Tibial nerve (tissue), 4 donors: ENCODE results near the gene CCDC50. TPM values are rescaled to one million over a fixed set of nuclear protein-coding genes. Genes with fewer than 3 reads are reported as not detected.

ENCODE experiments used
- DNase-seq, 2 donors: peaks; one replicate each; pipeline ENCODE4 v3.0.0-alpha.2; 2019; ENCODE audit warnings: low spot score in 2 of 2
- H3K27ac ChIP-seq, 4 donors: fragments of 200-600 bp; sonication (generic) in 3 of 4; one replicate each; pipeline ENCODE4 v1.5.1; 2017 to 2019; ENCODE audit warnings: mild to moderate bottlenecking in 1 of 4
- H3K27me3 ChIP-seq, 2 donors: fragments of 200-600 bp; sonication (generic) in 1 of 2; one replicate each; pipeline versions ENCODE4 v1.5.1 to v1.6.0; 2017 to 2019
- H3K36me3 ChIP-seq, 3 donors: fragments of 200-600 bp; sonication (generic); one replicate each; pipeline ENCODE4 v1.5.1; 2018 to 2019
- H3K4me1 ChIP-seq, 4 donors: fragments of 200-600 bp; sonication (generic) in 3 of 4; one replicate each; pipeline ENCODE4 v1.5.1; 2017 to 2019
- H3K4me3 ChIP-seq, 4 donors: fragments of 200-600 bp; sonication (generic) in 3 of 4; one replicate each; pipeline ENCODE4 v1.5.1; 2017 to 2019; ENCODE audit warnings: mild to moderate bottlenecking in 1 of 4, moderate library complexity in 1 of 4
- H3K9me3 ChIP-seq, 4 donors: fragments of 200-600 bp; sonication (generic) in 3 of 4; one replicate each; pipeline ENCODE4 v1.5.1; 2017 to 2019
- EP300 ChIP-seq, 2 donors: sonication (generic); formaldehyde crosslinking; IDR thresholded peaks; one replicate each; pipeline ENCODE4 v1.6.1; 2017; ENCODE audit warnings: antibody characterized with exemption in 2 of 2, mild to moderate bottlenecking in 1 of 2
- POLR2A ChIP-seq, 2 donors: fragments of 450-650 bp; IDR thresholded peaks; one replicate each; pipeline ENCODE4 v1.6.1; 2017; ENCODE audit warnings: antibody characterized with exemption in 2 of 2, mild to moderate bottlenecking in 2 of 2, moderate library complexity in 2 of 2
- WGBS, 2 donors: methylation state at CpG; one replicate each; pipeline ENCODE4 v1.1.5; 2018; 5-methylcytosine and 5-hydroxymethylcytosine counted together
- total RNA-seq, 4 donors: library from RNA; depleted of rRNA; stranded (reverse); fragments of >200 nt; gene quantifications; one replicate each; pipeline ENCODE4 v1.1.0, GENCODE V29; 2016
- TF ChIP-seq, protein P1 (sequence below), 5 experiments: fragments of 200-600 bp in 3 of 5; fragments of 450-650 bp in 2 of 5; sonication (generic) in 3 of 5; IDR thresholded peaks; one replicate each; pipeline ENCODE4 v1.5.1; 2016 to 2019; ENCODE audit warnings: antibody characterized with exemption in 5 of 5, mild to moderate bottlenecking in 3 of 5, moderate library complexity in 2 of 5

CCDC50 gene
- total RNA-seq, 4 donors from 2014 or later, result 83.5 to 99.6 (median 94.2) TPM

DNA sequence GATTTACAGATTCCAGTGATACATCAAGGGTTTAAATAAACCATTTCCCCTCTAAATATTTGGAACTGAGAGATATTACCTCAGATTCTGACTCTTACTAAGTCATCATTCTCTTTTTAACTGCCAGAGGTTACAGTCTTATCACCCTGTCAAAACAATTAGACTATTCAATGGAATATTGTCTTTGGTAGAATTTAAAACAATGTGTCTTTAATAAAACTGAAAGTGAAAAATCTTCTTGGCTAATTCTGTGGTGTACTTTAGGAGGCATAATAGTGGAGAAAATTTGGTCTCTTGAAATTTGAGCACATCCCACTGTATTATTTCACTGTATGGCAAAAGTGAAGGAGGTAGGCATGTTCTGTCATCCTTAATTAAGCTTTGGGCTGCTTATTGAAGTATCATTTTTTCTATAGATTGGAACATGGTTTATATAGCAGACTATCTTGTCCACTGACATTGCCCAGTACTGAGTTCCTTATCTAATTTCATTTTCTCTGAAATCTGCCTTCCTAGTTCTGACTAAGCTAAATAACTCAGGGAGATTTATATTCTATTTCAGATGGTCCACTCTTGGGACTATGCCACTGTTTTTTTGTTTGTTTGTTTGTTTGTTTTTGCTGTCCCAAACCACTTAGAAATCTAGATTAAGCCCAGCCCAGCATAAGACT lies 49.1 kb downstream of the CCDC50 start:
- peak overlapping the region in 2 of 4 donors; percentile 8 to 66 for H3K27ac ChIP-seq
- TF ChIP-seq, protein P1, sequence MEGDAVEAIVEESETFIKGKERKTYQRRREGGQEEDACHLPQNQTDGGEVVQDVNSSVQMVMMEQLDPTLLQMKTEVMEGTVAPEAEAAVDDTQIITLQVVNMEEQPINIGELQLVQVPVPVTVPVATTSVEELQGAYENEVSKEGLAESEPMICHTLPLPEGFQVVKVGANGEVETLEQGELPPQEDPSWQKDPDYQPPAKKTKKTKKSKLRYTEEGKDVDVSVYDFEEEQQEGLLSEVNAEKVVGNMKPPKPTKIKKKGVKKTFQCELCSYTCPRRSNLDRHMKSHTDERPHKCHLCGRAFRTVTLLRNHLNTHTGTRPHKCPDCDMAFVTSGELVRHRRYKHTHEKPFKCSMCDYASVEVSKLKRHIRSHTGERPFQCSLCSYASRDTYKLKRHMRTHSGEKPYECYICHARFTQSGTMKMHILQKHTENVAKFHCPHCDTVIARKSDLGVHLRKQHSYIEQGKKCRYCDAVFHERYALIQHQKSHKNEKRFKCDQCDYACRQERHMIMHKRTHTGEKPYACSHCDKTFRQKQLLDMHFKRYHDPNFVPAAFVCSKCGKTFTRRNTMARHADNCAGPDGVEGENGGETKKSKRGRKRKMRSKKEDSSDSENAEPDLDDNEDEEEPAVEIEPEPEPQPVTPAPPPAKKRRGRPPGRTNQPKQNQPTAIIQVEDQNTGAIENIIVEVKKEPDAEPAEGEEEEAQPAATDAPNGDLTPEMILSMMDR (IDR thresholded peaks at IDR 0.05), result no peak
- TF ChIP-seq POLR2A (IDR thresholded peaks at IDR 0.05), result no peak
- no peak for TF ChIP-seq EP300 (IDR thresholded peaks at IDR 0.05)
- H3K27me3 ChIP-seq, result no peaks in the 10 kb centered on the region
- no peaks in the 10 kb centered on the region for H3K9me3 ChIP-seq
- no peak overlapping the region for H3K4me3 ChIP-seq
- H3K4me1 ChIP-seq, result peaks cover 0 to 56% (median 24%) of the 10 kb centered on the region in 4 donors
- no peak for DNase-seq
- peaks cover 0 to 46% (median 8%) of the 10 kb centered on the region in 3 donors for H3K36me3 ChIP-seq

DNA sequence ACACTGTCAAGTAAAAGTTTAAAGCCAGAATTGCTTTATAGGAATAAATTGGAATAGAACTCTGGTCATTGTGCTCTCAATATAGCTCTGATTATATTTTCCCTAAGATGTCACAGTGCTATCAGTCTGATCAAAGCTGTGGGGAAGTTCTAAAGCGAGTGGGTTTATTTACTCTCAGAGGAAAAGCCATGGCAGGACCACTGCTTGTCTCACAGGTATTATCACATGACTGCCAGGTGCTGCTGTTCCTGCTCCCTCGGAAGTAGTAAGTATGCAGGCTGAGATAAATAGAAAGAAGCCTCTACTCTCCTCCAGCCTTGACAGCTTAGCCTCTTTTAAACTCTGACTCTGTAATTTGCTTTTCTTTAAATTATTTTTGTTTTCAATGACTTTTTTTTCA lies 50.3 kb downstream of the CCDC50 start:
- peaks cover 0 to 48% (median 24%) of the 10 kb centered on the region in 4 donors for H3K4me1 ChIP-seq
- DNase-seq, result no peak
- no peaks in the 10 kb centered on the region for H3K9me3 ChIP-seq
- WGBS, 2 donors, result 77 to 91% methylated on average over 2 of the region's 2 CpGs
- H3K4me3 ChIP-seq, result no peak overlapping the region
- H3K36me3 ChIP-seq, result peaks cover 0 to 49% (median 8%) of the 10 kb centered on the region in 3 donors
- H3K27me3 ChIP-seq, result no peaks in the 10 kb centered on the region
- no peak overlapping the region for H3K27ac ChIP-seq
- TF ChIP-seq POLR2A (IDR thresholded peaks at IDR 0.05), result no peak
- TF ChIP-seq, protein P1 (IDR thresholded peaks at IDR 0.05), result no peak
- TF ChIP-seq EP300 (IDR thresholded peaks at IDR 0.05), result no peak

DNA sequence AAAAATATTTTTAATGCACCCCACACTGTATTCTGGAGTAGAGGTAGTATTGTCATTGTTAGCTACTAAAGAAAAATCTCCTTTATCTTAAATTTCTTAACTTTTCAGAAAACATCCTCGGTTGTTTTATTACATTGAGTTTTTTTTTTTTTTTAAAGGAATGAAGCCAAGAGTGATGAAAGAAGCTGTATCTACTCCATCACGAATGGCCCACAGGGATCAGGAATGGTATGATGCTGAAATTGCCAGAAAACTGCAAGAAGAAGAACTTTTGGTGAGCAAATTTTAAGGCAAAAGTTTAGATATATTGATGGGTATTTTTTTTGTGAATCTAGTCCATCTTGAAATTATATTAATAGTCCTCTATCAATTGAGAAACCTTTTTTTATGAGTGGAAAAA lies 50.8 kb downstream of the CCDC50 start:
- H3K9me3 ChIP-seq, result no peaks in the 10 kb centered on the region
- peaks cover 0 to 47% (median 24%) of the 10 kb centered on the region in 4 donors for H3K4me1 ChIP-seq
- no peak overlapping the region for H3K27ac ChIP-seq
- 42 to 51% methylated on average over 2 of the region's 2 CpGs for WGBS, 2 donors
- TF ChIP-seq EP300 (IDR thresholded peaks at IDR 0.05), result no peak
- H3K4me3 ChIP-seq, result no peak overlapping the region
- no peaks in the 10 kb centered on the region for H3K27me3 ChIP-seq
- no peak for DNase-seq
- H3K36me3 ChIP-seq, result peaks cover 0 to 52% (median 8%) of the 10 kb centered on the region in 3 donors

DNA sequence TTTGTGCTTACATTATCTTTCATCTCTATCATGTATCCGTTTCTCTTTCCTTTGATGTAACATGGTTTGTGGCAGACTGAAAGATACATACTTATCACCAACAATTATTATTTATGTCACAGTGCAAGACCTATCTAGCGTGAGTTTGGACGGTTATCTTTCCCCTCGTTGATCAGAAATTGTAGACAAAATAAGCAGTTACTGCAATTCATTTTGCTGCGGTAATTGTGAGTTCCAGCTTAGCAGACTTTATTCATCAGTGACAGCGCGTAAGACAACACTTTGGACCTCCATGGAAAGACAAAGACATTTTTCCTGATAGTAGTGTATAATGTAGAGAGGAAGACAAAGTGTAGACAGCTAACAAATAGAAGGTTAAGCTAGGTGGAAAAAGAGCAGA lies 52.1 kb downstream of the CCDC50 start:
- Histone ChIP-seq H3K27me3 (no peaks in the 10 kb centered on the region), H3K4me3 (no peak overlapping the region), H3K4me1 (peaks cover 0 to 40% (median 23%) of the 10 kb centered on the region in 4 donors), H3K9me3 (no peaks in the 10 kb centered on the region), H3K27ac (no peak overlapping the region), H3K36me3 (peaks cover 0 to 51% (median 8%) of the 10 kb centered on the region in 3 donors)
- 93 to 95% methylated on average over 7 of the region's 7 CpGs for WGBS, 2 donors
- TF ChIP-seq, protein P1 (IDR thresholded peaks at IDR 0.05), result no peak
- no peak for TF ChIP-seq POLR2A (IDR thresholded peaks at IDR 0.05)
- no peak for TF ChIP-seq EP300 (IDR thresholded peaks at IDR 0.05)
- no peak for DNase-seq

DNA sequence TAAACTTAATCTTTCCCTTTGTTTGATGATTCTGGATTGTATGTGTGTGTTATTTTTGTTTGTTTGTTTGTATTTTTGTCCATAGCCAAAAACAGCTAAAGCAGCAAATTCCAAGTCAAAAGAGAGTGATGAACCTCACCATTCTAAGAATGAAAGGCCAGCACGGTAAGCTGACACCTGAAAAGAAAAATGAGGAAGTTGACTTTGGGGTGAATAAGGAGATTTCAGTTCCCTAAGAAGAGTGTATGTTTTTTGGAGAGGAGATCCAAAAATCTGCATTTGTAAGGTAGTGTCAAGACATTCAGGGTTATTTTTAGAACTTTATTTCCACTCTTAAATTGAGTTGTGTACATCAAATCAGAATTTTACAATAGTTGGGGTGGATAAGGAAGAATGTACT lies 53.5 kb downstream of the CCDC50 start:
- no peaks in the 10 kb centered on the region for H3K9me3 ChIP-seq
- peaks cover 0 to 55% (median 8%) of the 10 kb centered on the region in 3 donors for H3K36me3 ChIP-seq
- H3K27ac ChIP-seq, result no peak overlapping the region
- no peak overlapping the region for H3K4me3 ChIP-seq
- H3K4me1 ChIP-seq, result peaks cover 0 to 26% (median 9%) of the 10 kb centered on the region in 4 donors
- no peaks in the 10 kb centered on the region for H3K27me3 ChIP-seq
- TF ChIP-seq, protein P1 (IDR thresholded peaks at IDR 0.05), result no peak
- TF ChIP-seq POLR2A (IDR thresholded peaks at IDR 0.05) (no peak), EP300 (IDR thresholded peaks at IDR 0.05) (no peak)
- 58 to 63% methylated on average over 1 of the region's 1 CpG for WGBS, 2 donors
- no peak for DNase-seq
